ENCODE measurements around the gene SNCA. TPM values are rescaled to one million over a fixed set of nuclear protein-coding genes. Genes with fewer than 3 reads are reported as not detected.

The SNCA gene
- total and polyA plus RNA-seq, 2 experiments from 2014 or later, result 99.1 to 127 TPM

DNA sequence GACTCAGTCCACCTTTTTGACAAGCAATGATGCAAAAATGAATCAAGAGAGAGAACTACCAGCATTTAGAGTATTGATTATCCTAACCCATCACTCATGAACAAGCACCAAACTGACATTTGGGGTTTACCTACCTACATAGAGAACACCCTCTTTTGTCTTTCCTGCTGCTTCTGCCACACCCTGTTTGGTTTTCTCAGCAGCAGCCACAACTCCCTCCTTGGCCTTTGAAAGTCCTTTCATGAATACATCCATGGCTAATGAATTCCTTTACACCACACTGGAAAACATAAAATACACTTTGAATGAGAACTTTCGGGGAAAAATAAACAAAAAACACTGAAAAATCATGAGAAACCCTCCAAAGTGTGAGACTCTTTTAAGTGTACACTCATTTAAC lies 1.5 kb downstream of the SNCA start:
- TF ChIP-seq, protein P1, sequence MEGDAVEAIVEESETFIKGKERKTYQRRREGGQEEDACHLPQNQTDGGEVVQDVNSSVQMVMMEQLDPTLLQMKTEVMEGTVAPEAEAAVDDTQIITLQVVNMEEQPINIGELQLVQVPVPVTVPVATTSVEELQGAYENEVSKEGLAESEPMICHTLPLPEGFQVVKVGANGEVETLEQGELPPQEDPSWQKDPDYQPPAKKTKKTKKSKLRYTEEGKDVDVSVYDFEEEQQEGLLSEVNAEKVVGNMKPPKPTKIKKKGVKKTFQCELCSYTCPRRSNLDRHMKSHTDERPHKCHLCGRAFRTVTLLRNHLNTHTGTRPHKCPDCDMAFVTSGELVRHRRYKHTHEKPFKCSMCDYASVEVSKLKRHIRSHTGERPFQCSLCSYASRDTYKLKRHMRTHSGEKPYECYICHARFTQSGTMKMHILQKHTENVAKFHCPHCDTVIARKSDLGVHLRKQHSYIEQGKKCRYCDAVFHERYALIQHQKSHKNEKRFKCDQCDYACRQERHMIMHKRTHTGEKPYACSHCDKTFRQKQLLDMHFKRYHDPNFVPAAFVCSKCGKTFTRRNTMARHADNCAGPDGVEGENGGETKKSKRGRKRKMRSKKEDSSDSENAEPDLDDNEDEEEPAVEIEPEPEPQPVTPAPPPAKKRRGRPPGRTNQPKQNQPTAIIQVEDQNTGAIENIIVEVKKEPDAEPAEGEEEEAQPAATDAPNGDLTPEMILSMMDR (IDR thresholded peaks at IDR 0.05; ENCODE audit: low read depth, low read length), result no peak
- Histone ChIP-seq H3K9me3 (ENCODE audit: low read depth) (no peaks in the 10 kb centered on the region), H3K4me1 (ENCODE audit: low read depth) (no peaks in the 10 kb centered on the region), H3K36me3 (no peaks in the 10 kb centered on the region), H3K27ac (no peak overlapping the region), H3K27me3 (no peaks in the 10 kb centered on the region), H3K4me3 (no peak overlapping the region)
- DNase-seq (ENCODE audit: low read depth in 1 of 2, low spot score in 1 of 2), result no peak

DNA sequence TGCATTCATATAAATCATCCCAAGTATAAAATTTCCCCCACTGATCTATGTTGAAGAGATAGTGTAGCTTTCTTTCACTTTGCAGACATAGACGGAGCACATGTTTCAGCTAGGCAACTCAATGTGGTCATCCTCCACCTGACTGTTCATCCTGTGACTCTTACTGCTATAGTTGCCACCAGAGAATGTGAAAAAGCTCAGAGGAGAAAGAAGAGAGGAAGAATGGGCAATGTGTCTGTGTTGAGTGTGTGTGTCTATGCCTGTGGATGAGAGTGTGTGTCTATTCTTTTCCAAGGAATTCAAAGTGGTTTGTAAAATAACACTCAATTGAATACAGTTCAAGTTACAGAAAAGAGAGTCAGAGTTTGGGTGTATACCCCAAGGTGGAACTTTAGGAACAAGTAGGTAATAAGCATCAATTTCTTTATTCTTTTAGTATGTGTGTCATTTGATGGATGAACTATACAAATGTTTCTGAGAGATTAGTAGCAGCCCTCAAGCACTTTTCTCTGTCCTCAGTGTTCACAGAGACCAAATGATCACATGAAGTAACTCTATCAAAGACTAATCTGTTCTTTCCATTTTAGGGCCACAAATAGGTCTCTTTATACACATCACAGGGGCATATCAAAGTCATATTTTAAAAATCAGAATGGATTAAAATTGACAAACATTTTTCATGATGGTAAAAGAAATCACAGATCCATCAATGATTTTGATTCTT lies 2.3 kb downstream of the SNCA start:
- no peak overlapping the region for H3K4me3 ChIP-seq
- H3K27me3 ChIP-seq, result no peaks in the 10 kb centered on the region
- H3K36me3 ChIP-seq, result no peaks in the 10 kb centered on the region
- H3K27ac ChIP-seq, result no peak overlapping the region
- TF ChIP-seq, protein P1 (IDR thresholded peaks at IDR 0.05; ENCODE audit: low read depth, low read length), result no peak
- H3K4me1 ChIP-seq (ENCODE audit: low read depth), result no peaks in the 10 kb centered on the region
- H3K9me3 ChIP-seq (ENCODE audit: low read depth), result no peaks in the 10 kb centered on the region
- DNase-seq (ENCODE audit: low read depth in 1 of 2, low spot score in 1 of 2), result no peak

DNA sequence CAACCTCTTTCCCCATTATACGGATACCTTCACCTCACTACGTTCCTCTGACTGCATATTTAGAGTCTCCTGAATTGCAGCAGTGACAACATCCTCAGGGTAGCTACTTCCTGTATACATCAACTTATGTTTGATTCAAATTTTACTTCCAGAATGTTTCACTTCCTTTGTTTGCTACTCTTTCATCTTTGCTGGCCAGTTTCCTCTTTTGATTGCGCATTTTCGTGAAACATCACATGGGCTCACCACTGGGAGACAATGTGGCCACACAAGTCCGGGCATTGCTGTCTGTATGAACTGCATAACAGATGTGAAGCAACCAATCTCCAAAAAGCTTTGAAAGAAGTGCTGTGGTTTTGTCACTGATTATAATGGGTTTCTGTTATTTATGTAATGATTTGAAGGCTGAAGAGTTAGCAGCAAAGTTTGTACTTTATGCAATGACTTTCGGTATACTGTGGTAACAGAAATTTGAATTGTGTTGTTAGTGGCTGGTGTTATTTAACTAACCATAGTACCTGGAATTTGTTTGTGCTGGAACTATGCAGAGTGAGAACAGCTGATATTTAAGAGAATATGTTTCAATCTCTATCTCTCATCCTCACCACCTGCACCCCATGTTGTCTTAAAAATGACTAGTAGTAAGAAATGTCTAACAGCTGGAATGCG lies 7.4 kb downstream of the SNCA start:
- no peak overlapping the region for H3K4me3 ChIP-seq
- TF ChIP-seq, protein P1 (IDR thresholded peaks at IDR 0.05; ENCODE audit: low read depth, low read length), result no peak
- H3K27me3 ChIP-seq, result no peaks in the 10 kb centered on the region
- H3K4me1 ChIP-seq (ENCODE audit: low read depth), result peaks cover 2% of the 10 kb centered on the region
- H3K9me3 ChIP-seq (ENCODE audit: low read depth), result no peaks in the 10 kb centered on the region
- H3K36me3 ChIP-seq, result no peaks in the 10 kb centered on the region
- H3K27ac ChIP-seq, result no peak overlapping the region
- peak in 1 of 2 donors; percentile 87 for DNase-seq (ENCODE audit: low read depth in 1 of 2, low spot score in 1 of 2)

DNA sequence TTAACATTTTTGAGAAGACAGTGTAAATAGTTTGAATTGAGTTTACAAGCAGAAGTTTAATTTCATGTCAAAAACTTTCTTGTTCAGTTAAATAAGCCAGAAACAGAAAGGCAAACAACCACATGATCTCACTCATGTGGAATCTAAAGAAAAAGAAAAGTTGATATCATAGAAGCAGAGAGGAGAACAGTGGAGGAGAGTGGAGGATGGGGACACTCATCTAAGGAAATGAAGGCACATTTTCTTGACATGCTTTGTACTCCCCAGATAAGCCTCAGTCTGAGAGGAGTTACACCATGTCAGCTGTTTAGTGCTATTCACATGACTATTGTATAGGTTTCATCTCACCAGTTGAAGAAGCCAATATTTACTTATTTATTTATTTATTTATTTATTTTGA lies 13.5 kb downstream of the SNCA start:
- Histone ChIP-seq H3K36me3 (no peaks in the 10 kb centered on the region), H3K4me3 (no peak overlapping the region), H3K27ac (no peak overlapping the region), H3K4me1 (ENCODE audit: low read depth) (peaks cover 4% of the 10 kb centered on the region), H3K9me3 (ENCODE audit: low read depth) (no peaks in the 10 kb centered on the region), H3K27me3 (no peaks in the 10 kb centered on the region)
- TF ChIP-seq, protein P1 (IDR thresholded peaks at IDR 0.05; ENCODE audit: low read depth, low read length), result no peak
- DNase-seq (ENCODE audit: low read depth in 1 of 2, low spot score in 1 of 2), result peak in 1 of 2 donors; percentile 76

DNA sequence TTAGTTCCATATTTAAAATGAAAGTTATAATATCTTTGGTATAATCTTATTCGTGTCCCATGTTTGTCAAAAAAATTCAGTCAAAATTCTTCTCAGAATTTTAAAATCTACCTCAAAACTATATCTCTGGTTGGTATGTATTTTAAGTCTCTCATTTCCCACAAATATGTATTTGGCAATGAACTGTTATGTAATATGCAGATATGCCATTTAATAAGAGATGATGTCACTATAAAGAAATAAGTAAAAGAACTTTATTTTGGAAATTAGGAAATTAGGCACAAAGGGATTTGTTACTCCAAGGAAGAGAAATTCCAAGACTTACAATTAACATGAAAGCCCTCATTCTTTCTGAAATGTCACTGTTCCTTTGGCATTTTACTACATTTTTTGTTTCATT lies 15.3 kb downstream of the SNCA start:
- TF ChIP-seq, protein P1 (IDR thresholded peaks at IDR 0.05; ENCODE audit: low read depth, low read length), result no peak
- H3K36me3 ChIP-seq, result no peaks in the 10 kb centered on the region
- H3K4me3 ChIP-seq, result no peak overlapping the region
- no peak overlapping the region for H3K27ac ChIP-seq
- DNase-seq (ENCODE audit: low read depth in 1 of 2, low spot score in 1 of 2), result peak in 1 of 2 donors; percentile 20
- H3K9me3 ChIP-seq (ENCODE audit: low read depth), result no peaks in the 10 kb centered on the region
- peaks cover 4% of the 10 kb centered on the region for H3K4me1 ChIP-seq (ENCODE audit: low read depth)
- no peaks in the 10 kb centered on the region for H3K27me3 ChIP-seq

Data from cardiac muscle cell (in vitro differentiated cells and primary cell).